ENCODE data around the gene NNMT.

NNMT gene

GRCh38 chr11:114282488-114282887 lies 13.7 kb upstream of the NNMT start:
- no peak for DNase-seq (ENCODE audit: low read depth in 2 of 3, low spot score in 1 of 3)

- no peak for DNase-seq (ENCODE audit: low read depth in 2 of 3, low spot score in 1 of 3)
Observed at GRCh38 chr11:114283422-114283821, 12.8 kb upstream of the NNMT start.

GRCh38 chr11:114284021-114284420 lies 12.2 kb upstream of the NNMT start:
- DNase-seq (ENCODE audit: low read depth in 2 of 3, low spot score in 1 of 3) = no peak

GRCh38 chr11:114284914-114285313 lies 11.3 kb upstream of the NNMT start:
- DNase-seq (ENCODE audit: low read depth in 2 of 3, low spot score in 1 of 3) = no peak

GRCh38 chr11:114285599-114285998 lies 10.6 kb upstream of the NNMT start:
- no peak for DNase-seq (ENCODE audit: low read depth in 2 of 3, low spot score in 1 of 3)

GRCh38 chr11:114286229-114286628 lies 10.0 kb upstream of the NNMT start:
- no peak for DNase-seq (ENCODE audit: low read depth in 2 of 3, low spot score in 1 of 3)

- no peak for DNase-seq (ENCODE audit: low read depth in 2 of 3, low spot score in 1 of 3)
Observed at GRCh38 chr11:114287154-114287553, 9.0 kb upstream of the NNMT start.

- no peak for DNase-seq (ENCODE audit: low read depth in 2 of 3, low spot score in 1 of 3)
Observed at GRCh38 chr11:114288136-114288535, 8.1 kb upstream of the NNMT start.

- no peak for DNase-seq (ENCODE audit: low read depth in 2 of 3, low spot score in 1 of 3)
Observed at GRCh38 chr11:114289779-114290178, 6.4 kb upstream of the NNMT start.

GRCh38 chr11:114290503-114291235 lies 5.5 kb upstream of the NNMT start:
- no peak for DNase-seq (ENCODE audit: low read depth in 2 of 3, low spot score in 1 of 3)

GRCh38 chr11:114291381-114291780 lies 4.8 kb upstream of the NNMT start:
- DNase-seq (ENCODE audit: low read depth in 2 of 3, low spot score in 1 of 3) = no peak

GRCh38 chr11:114291842-114292680 lies 4.1 kb upstream of the NNMT start:
- no peak for DNase-seq (ENCODE audit: low read depth in 2 of 3, low spot score in 1 of 3)

GRCh38 chr11:114293201-114293711 lies 2.9 kb upstream of the NNMT start:
- DNase-seq (ENCODE audit: low read depth in 2 of 3, low spot score in 1 of 3) = no peak

GRCh38 chr11:114296605-114297372 lies 590 bp downstream of the NNMT start:
- DNase-seq (ENCODE audit: low read depth in 2 of 3, low spot score in 1 of 3) = no peak

- DNase-seq (ENCODE audit: low read depth in 2 of 3, low spot score in 1 of 3) = no peak
Observed at GRCh38 chr11:114297806-114298709, 1.9 kb downstream of the NNMT start.

GRCh38 chr11:114298710-114299109 lies 2.5 kb downstream of the NNMT start:
- no peak for DNase-seq (ENCODE audit: low read depth in 2 of 3, low spot score in 1 of 3)

GRCh38 chr11:114301088-114301487 lies 4.9 kb downstream of the NNMT start:
- no peak for DNase-seq (ENCODE audit: low read depth in 2 of 3, low spot score in 1 of 3)

- no peak for DNase-seq (ENCODE audit: low read depth in 2 of 3, low spot score in 1 of 3)
Observed at GRCh38 chr11:114301927-114302326, 5.7 kb downstream of the NNMT start.

GRCh38 chr11:114302663-114303062 lies 6.5 kb downstream of the NNMT start:
- DNase-seq (ENCODE audit: low read depth in 2 of 3, low spot score in 1 of 3) = no peak

GRCh38 chr11:114304065-114304464 lies 7.9 kb downstream of the NNMT start:
- no peak for DNase-seq (ENCODE audit: low read depth in 2 of 3, low spot score in 1 of 3)

Data from stimulated activated CD4-positive, alpha-beta T cell treated with anti-CD3 and anti-CD28 coated beads, Interleukin-12 subunit alpha, Interleukin-12 subunit beta, amount 100 ng/mL, for 48 hours (primary cell).